Measurements from ENCODE around the gene PHF21B.
"Not testable (repeated sequence)": the region's sequence is repeated elsewhere in the genome, so short reads cannot be mapped to it uniquely, and the experiment has no call there.

Gene PHF21B

GRCh38 chr22:45009606-45010531 is at the start of gene PHF21B:
TSS of gene PHF21B (minus strand) at chr22:45010005. CDS start at chr22:45009549, 456 bp downstream.
- peak; percentile 27 for DNase-seq

- no peak for DNase-seq
These were observed 49.5 kb upstream of the PHF21B start for GRCh38 chr22:45059296-45059695.

GRCh38 chr22:45058622-45058912 is 48.8 kb upstream of the PHF21B start:
- no peak for DNase-seq

GRCh38 chr22:45055936-45056335 is 46.1 kb upstream of the PHF21B start:
- DNase-seq: no peak

- DNase-seq: no peak
These were observed 43.8 kb upstream of the PHF21B start for GRCh38 chr22:45053571-45053970.

GRCh38 chr22:45053094-45053493 is 43.3 kb upstream of the PHF21B start:
- no peak for DNase-seq

GRCh38 chr22:45052665-45053064 is 42.9 kb upstream of the PHF21B start:
- DNase-seq: not testable (repeated sequence)

- DNase-seq: no peak
These were observed 42.1 kb upstream of the PHF21B start for GRCh38 chr22:45051946-45052345.

- no peak for DNase-seq
These were observed 41.6 kb upstream of the PHF21B start for GRCh38 chr22:45051419-45051818.

GRCh38 chr22:45047260-45047659 is 37.5 kb upstream of the PHF21B start:
- no peak for DNase-seq

- no peak for DNase-seq
These were observed 35.4 kb upstream of the PHF21B start for GRCh38 chr22:45045208-45045607.

GRCh38 chr22:45042263-45042662 is 32.5 kb upstream of the PHF21B start:
- no peak for DNase-seq

- DNase-seq: no peak
These were observed 29.3 kb upstream of the PHF21B start for GRCh38 chr22:45039133-45039532.

GRCh38 chr22:45036154-45036553 is 26.3 kb upstream of the PHF21B start:
- DNase-seq: no peak

GRCh38 chr22:45034821-45035220 is 25.0 kb upstream of the PHF21B start:
- no peak for DNase-seq

- DNase-seq: no peak
These were observed 24.4 kb upstream of the PHF21B start for GRCh38 chr22:45034156-45034555.

GRCh38 chr22:45033136-45033535 is 23.3 kb upstream of the PHF21B start:
- no peak for DNase-seq

- DNase-seq: no peak
These were observed 22.0 kb upstream of the PHF21B start for GRCh38 chr22:45031629-45032403.

GRCh38 chr22:45029501-45029900 is 19.7 kb upstream of the PHF21B start:
- no peak for DNase-seq

- DNase-seq: no peak
These were observed 16.7 kb upstream of the PHF21B start for GRCh38 chr22:45026511-45026910.

- no peak for DNase-seq
These were observed 13.6 kb upstream of the PHF21B start for GRCh38 chr22:45023431-45023830.

GRCh38 chr22:45019861-45020655 is 10.3 kb upstream of the PHF21B start:
- DNase-seq: no peak

GRCh38 chr22:45014654-45015053 is 4.8 kb upstream of the PHF21B start:
- DNase-seq: no peak

Measured in stimulated activated CD4-positive, alpha-beta T cell treated with anti-CD3 and anti-CD28 coated beads, Interleukin-12 subunit alpha, Interleukin-12 subunit beta, amount 100 ng/mL, for 4 hours (primary cell).